Measurements from ENCODE around the gene PKNOX2.

PKNOX2 gene

DNA sequence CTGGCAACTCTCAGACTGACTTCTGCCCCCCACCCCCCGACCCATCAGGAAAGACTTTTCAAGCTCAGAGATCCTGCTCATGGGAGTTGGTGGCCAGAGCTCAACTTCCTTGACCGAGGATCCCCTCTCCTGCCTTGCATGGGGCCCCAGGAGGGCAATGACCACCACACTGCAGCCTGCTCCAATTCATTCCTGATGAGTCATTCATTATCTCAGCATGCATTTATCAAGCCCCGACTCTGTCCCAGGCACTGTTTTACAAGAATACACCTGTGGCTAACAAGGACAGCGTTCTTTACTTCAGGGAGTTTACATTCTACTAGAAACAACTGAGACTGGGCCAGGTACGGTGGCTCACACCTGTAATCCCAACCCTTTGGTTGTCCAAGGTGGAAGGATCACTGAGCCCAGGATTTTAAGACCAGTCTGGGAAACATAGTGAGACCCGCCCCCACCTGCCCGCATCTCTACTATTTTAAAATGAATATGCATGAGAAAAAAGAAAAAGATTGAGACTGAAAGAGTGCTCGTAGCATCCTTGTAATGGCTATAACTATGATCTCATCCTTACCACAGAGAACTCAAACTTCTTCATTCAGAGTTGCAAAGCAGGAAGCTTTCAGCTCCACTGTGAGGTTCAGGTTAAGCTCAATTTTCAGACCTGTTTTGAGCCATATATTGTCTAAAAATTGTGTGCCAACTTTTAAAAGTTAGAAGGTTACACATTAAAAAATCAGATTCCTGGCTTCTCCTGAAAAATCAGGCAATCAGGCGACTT is 271.1 kb downstream of the PKNOX2 start:
- no peak for DNase-seq (ENCODE audit: low spot score in 2 of 2)
- Mint-ChIP-seq H3K4me1 (no peaks in the 10 kb centered on the region), H3K27ac (ENCODE audit: low read depth) (no peak overlapping the region), H3K9me3 (no peaks in the 10 kb centered on the region), H3K36me3 (ENCODE audit: insufficient read depth) (no peaks in the 10 kb centered on the region), H3K4me3 (no peak overlapping the region), H3K27me3 (peaks cover 45% of the 10 kb centered on the region)
- ATAC-seq (replicated peaks; ENCODE audit: extremely low read depth, poor library complexity, severe bottlenecking) = no peak

DNA sequence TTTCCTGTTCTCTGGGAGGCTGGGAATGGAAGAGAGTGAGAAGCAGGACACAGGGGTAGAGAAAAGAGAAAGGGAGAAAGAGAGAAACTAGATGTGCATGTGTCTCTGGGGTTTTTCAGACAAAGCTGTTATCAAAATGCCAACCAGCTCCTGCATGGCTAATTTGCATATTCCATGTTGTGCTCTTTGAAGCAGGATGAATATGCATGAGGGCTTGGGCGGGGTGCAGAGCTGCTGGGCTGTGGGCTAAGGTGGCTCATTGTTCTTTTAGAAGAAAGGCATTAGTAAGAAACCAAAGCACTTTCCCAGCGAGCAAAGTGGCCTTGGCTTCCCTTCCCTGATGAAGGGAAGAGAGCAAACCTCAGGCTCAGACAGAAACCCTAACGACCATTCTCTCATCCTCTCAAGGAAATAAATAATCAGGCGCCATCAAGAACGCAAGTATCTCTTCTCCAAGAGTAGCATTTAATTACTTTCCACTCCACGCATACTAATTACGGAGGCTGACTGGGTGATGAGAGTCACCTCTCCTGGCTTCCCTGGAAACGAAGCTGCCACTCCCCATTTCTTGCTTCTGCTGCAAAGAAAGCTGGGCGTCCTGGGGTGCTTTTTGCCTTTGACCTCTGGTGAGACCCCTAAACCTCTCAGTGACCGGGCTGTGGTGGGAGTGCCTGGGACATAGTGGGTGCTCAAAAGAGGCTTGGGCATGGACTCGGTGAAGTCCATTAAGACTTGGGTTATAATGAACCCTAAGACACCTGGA is 277.3 kb downstream of the PKNOX2 start:
- H3K36me3 Mint-ChIP-seq (ENCODE audit: insufficient read depth) = no peaks in the 10 kb centered on the region
- no peak overlapping the region for H3K27ac Mint-ChIP-seq (ENCODE audit: low read depth)
- no peak for ATAC-seq (replicated peaks; ENCODE audit: extremely low read depth, poor library complexity, severe bottlenecking)
- peaks cover 63% of the 10 kb centered on the region for H3K27me3 Mint-ChIP-seq
- H3K9me3 Mint-ChIP-seq = no peaks in the 10 kb centered on the region
- H3K4me3 Mint-ChIP-seq = no peak overlapping the region
- no peaks in the 10 kb centered on the region for H3K4me1 Mint-ChIP-seq
- DNase-seq (ENCODE audit: low spot score in 2 of 2) = no peak

DNA sequence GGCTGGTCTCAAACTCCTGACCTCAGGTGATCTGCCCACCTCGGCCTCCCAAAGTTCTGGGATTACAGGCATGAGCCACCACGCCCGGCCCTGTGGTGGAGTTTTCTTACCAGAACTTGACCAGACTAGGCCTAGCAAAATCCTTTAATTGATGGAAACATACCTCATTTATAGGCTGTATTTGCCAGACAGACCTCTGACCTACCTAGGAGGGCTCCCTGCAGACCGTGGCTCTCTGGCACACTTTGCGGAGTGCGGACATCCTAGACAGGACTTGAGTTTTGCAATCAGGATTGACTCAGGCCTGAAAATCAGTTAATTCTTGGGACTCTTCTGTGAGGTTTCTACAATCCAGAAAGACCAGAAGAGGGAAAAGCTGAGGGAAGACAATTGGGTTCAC is 278.4 kb downstream of the PKNOX2 start:
- peaks cover 1% of the 10 kb centered on the region for H3K36me3 Mint-ChIP-seq (ENCODE audit: insufficient read depth)
- DNase-seq (ENCODE audit: low spot score in 2 of 2) (no peak), ATAC-seq (replicated peaks; ENCODE audit: extremely low read depth, poor library complexity, severe bottlenecking) (no peak)
- peaks cover 56% of the 10 kb centered on the region for H3K27me3 Mint-ChIP-seq
- no peak overlapping the region for H3K27ac Mint-ChIP-seq (ENCODE audit: low read depth)
- no peaks in the 10 kb centered on the region for H3K4me1 Mint-ChIP-seq
- no peaks in the 10 kb centered on the region for H3K9me3 Mint-ChIP-seq
- no peak overlapping the region for H3K4me3 Mint-ChIP-seq

DNA sequence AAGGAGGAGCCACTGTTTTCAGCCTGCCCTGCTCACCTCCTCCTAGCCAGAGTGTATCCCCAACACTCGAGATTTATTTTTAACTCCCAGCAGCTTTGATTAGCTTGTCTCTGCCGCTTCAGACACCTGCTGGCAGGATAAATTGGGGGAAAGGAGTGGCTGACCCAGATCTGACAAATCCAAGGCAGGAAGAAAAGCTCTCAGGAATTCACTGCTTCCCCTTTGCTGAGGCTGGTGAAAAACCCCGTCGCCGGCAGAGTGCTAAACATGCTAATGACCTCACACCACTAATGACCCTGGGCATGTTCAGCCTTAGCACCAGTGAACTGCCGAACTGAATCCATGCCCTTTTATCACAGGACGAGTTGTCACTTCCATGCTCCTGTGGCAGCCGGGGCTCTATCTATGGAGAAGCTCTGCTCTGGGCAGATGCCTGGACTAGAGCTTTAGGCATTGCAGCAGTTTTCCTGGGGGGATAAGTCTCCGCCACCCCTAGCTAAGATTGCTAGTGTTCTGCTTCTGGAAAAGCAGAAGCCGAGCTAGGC is 279.3 kb downstream of the PKNOX2 start:
- Mint-ChIP-seq H3K4me1 (no peaks in the 10 kb centered on the region), H3K36me3 (ENCODE audit: insufficient read depth) (peaks cover 1% of the 10 kb centered on the region), H3K27ac (ENCODE audit: low read depth) (no peak overlapping the region), H3K27me3 (peaks cover 47% of the 10 kb centered on the region), H3K4me3 (no peak overlapping the region), H3K9me3 (no peaks in the 10 kb centered on the region)
- DNase-seq (ENCODE audit: low spot score in 2 of 2) (no peak), ATAC-seq (replicated peaks; ENCODE audit: extremely low read depth, poor library complexity, severe bottlenecking) (no peak)

DNA sequence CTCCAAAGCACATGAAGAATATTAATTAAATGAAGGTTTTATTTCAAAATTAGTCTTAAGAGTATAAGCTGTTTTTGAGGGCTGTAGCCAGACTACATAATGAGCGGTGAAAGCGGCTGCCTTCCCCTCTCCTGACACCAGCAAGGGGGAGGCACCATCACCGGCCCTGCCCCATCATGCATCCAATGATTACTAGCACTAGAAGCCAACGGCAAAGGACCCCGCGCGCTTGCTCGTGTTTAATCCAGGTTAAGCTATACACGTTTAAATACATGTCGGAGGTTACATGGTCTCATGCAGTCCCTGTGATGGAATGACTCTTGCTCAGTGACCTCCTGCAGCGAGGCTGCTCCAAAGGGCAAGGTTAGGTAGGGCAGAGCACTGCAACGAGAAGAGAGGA is 281.2 kb downstream of the PKNOX2 start:
- Mint-ChIP-seq H3K27ac (ENCODE audit: low read depth) (no peak overlapping the region), H3K9me3 (no peaks in the 10 kb centered on the region), H3K27me3 (peaks cover 34% of the 10 kb centered on the region), H3K36me3 (ENCODE audit: insufficient read depth) (peaks cover 1% of the 10 kb centered on the region), H3K4me3 (no peak overlapping the region), H3K4me1 (no peaks in the 10 kb centered on the region)
- DNase-seq (ENCODE audit: low spot score in 2 of 2) (no peak), ATAC-seq (replicated peaks; ENCODE audit: extremely low read depth, poor library complexity, severe bottlenecking) (no peak)

DNA sequence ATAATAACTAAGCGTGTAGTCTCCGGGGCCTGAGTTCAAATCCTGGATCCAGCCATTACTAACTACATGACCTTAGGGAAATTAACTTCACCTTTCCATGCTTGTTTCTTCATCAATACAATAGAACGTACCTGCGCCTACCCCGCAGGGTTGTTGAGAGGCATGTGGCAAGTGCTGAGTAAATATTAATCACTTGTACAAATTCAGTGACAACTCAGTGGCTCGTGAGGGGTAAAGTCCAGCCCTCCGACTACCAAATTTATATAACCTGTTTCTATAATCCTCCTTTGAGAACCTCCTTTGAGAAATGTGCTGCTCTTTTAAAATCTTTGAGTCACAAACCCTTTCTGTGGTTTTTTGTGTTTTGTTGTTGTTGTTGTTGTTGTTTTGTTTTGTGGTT is 281.7 kb downstream of the PKNOX2 start:
- Mint-ChIP-seq H3K4me3 (no peak overlapping the region), H3K27me3 (peaks cover 28% of the 10 kb centered on the region), H3K36me3 (ENCODE audit: insufficient read depth) (peaks cover 1% of the 10 kb centered on the region), H3K27ac (ENCODE audit: low read depth) (no peak overlapping the region), H3K9me3 (no peaks in the 10 kb centered on the region), H3K4me1 (no peaks in the 10 kb centered on the region)
- DNase-seq (ENCODE audit: low spot score in 2 of 2) (no peak), ATAC-seq (replicated peaks; ENCODE audit: extremely low read depth, poor library complexity, severe bottlenecking) (no peak)

DNA sequence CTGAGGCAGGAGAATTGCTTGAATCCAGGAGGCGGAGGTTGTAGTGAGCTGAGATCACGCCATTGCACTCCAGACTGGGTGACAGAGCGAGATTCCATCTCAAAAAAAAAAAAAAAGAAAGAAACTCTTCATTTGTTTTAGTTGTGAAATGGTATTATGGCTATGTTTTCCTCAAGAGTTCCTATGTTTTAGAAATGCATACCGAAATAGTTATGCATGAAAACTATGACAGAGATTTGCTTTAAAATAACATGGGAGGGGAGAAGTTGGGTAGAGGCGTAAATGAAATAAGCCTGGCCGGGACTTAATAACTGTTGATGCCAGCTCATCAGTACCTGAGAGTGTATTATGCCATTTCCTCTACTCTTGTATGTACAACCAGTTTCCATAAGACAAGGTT is 283.2 kb downstream of the PKNOX2 start:
- no peaks in the 10 kb centered on the region for H3K9me3 Mint-ChIP-seq
- DNase-seq (ENCODE audit: low spot score in 2 of 2) (no peak), ATAC-seq (replicated peaks; ENCODE audit: extremely low read depth, poor library complexity, severe bottlenecking) (no peak)
- H3K27me3 Mint-ChIP-seq = peaks cover 18% of the 10 kb centered on the region
- peaks cover 3% of the 10 kb centered on the region for H3K36me3 Mint-ChIP-seq (ENCODE audit: insufficient read depth)
- no peak overlapping the region for H3K4me3 Mint-ChIP-seq
- no peak overlapping the region for H3K27ac Mint-ChIP-seq (ENCODE audit: low read depth)
- H3K4me1 Mint-ChIP-seq = peaks cover 6% of the 10 kb centered on the region

DNA sequence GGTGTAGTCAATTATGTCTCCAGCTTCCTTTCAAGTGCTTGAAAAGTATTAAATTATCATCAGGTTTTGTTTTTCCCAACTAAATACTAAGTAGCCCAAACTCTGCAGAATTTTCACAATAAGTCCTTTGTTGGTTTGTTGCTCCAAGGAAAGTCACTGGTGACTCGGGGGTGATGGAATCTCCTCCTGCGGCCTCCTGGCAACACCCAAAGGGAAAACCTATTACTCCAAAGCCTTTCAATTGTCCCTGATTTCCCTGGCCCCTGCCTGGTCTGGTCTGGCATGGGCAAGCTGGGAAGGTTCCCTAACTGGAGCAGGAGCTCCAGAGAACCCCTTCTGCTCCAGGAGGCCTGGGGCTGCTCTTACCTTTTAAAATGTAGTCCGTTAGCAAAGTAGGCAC is 283.6 kb downstream of the PKNOX2 start:
- DNase-seq (ENCODE audit: low spot score in 2 of 2) = no peak
- Mint-ChIP-seq H3K27ac (ENCODE audit: low read depth) (no peak overlapping the region), H3K27me3 (peaks cover 18% of the 10 kb centered on the region), H3K36me3 (ENCODE audit: insufficient read depth) (peaks cover 3% of the 10 kb centered on the region), H3K4me3 (no peak overlapping the region), H3K4me1 (peaks cover 6% of the 10 kb centered on the region), H3K9me3 (no peaks in the 10 kb centered on the region)
- no peak for ATAC-seq (replicated peaks; ENCODE audit: extremely low read depth, poor library complexity, severe bottlenecking)

DNA sequence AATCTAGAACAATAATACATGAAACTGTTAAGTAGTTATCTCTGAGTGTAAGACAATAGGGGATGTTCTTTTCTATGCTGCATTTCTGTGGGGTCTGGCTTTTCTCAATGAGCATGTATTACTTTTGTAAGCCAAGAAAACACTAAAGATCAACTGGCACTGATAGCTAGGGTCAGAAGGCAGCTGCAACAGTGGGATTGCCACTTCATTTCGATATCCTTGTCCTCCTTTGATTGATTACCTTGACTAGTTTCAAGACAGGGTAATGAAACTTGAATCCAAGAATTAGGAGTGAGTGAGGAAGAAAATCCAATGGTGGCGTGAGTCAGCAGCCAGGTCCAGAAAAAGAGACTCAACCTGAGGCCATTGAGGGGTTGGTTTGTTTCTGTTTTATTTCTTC is 285.0 kb downstream of the PKNOX2 start:
- Mint-ChIP-seq H3K27me3 (peaks cover 16% of the 10 kb centered on the region), H3K4me1 (peaks cover 6% of the 10 kb centered on the region), H3K36me3 (ENCODE audit: insufficient read depth) (peaks cover 3% of the 10 kb centered on the region), H3K9me3 (no peaks in the 10 kb centered on the region), H3K27ac (ENCODE audit: low read depth) (no peak overlapping the region), H3K4me3 (no peak overlapping the region)
- ATAC-seq (replicated peaks; ENCODE audit: extremely low read depth, poor library complexity, severe bottlenecking) (no peak), DNase-seq (ENCODE audit: low spot score in 2 of 2) (no peak)

DNA sequence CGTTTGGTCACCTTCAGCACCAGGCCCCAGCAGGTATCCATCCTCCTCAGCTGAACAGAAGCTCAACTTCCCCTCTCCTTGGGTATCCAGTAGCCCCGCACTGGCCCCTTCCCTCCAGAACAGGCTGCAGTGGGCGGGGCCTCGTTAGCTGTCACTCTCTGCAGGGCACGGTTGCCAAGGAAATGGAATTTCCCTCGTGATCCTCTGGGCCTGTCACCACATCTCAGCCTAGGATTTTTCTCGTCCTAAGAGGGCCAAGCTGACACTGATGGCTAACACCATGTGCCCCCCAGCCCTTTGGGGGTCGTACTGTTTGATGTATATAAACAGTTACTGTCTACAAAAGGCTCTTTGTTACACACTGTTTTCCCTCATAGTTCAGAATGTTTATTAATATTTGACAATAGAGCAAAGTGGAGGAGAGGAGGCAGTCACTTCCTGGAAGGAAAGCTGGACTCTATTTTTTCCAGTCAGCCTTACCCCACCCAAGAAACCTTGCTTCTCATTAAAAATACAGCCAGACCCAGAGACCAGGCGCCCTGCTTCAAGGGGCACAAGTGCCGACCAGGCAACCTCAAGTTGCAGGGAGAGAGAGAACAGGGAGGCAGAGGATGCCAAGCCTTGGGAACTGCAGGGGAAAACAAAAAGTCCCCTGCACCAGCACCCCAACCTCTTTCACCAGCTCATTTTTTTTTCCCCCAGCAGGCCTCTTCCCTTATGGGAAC is 287.0 kb downstream of the PKNOX2 start:
- Mint-ChIP-seq H3K9me3 (no peaks in the 10 kb centered on the region), H3K27ac (ENCODE audit: low read depth) (no peak overlapping the region), H3K27me3 (no peaks in the 10 kb centered on the region), H3K36me3 (ENCODE audit: insufficient read depth) (peaks cover 3% of the 10 kb centered on the region), H3K4me3 (no peak overlapping the region), H3K4me1 (peaks cover 6% of the 10 kb centered on the region)
- DNase-seq (ENCODE audit: low spot score in 2 of 2) = no peak
- ATAC-seq (replicated peaks; ENCODE audit: extremely low read depth, poor library complexity, severe bottlenecking) = no peak

DNA sequence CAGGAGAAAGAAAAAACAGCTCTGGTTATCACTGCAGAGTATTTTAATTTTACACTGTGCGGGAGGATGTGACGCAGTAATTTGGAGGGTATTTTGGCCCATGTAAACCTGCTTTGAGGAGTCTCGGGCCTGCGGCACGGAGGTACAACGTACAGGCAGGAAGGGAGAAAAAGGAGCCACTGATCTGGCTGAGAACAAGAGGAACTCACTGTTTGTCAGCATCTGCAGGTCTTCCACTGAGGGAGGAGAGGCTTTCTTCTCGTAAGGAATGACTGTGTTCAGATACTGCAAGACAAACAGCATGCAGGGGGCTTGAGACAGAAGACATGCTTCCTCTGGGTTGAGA is 287.5 kb downstream of the PKNOX2 start:
- no peak overlapping the region for H3K4me3 Mint-ChIP-seq
- H3K9me3 Mint-ChIP-seq = no peaks in the 10 kb centered on the region
- H3K36me3 Mint-ChIP-seq (ENCODE audit: insufficient read depth) = peaks cover 2% of the 10 kb centered on the region
- no peaks in the 10 kb centered on the region for H3K27me3 Mint-ChIP-seq
- no peak for ATAC-seq (replicated peaks; ENCODE audit: extremely low read depth, poor library complexity, severe bottlenecking)
- H3K27ac Mint-ChIP-seq (ENCODE audit: low read depth) = no peak overlapping the region
- DNase-seq (ENCODE audit: low spot score in 2 of 2) = no peak
- peaks cover 6% of the 10 kb centered on the region for H3K4me1 Mint-ChIP-seq

DNA sequence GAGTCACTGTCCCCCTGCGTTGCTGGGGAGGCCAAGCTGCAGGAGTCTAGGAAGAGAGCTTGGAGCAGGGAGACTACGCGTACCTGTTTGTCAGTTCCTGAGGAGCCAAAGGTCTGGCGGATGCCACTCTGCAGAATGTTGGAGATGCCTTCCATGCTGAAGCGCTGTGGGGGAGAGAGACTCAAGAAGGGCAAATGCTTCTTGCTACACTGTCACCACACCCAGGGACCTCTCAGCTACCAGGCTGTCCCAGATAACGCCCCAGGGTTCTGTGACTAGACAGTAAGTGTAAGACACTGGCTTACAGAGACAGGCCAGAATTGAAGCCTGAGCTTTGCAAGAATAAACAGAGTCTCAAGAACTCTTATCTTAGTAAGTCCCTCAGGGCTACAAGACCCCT is 289.5 kb downstream of the PKNOX2 start:
- H3K27me3 Mint-ChIP-seq = no peaks in the 10 kb centered on the region
- peaks cover 1% of the 10 kb centered on the region for H3K36me3 Mint-ChIP-seq (ENCODE audit: insufficient read depth)
- H3K4me3 Mint-ChIP-seq = no peak overlapping the region
- H3K27ac Mint-ChIP-seq (ENCODE audit: low read depth) = no peak overlapping the region
- ATAC-seq (replicated peaks; ENCODE audit: extremely low read depth, poor library complexity, severe bottlenecking) = no peak
- no peak for DNase-seq (ENCODE audit: low spot score in 2 of 2)
- H3K4me1 Mint-ChIP-seq = peaks cover 6% of the 10 kb centered on the region
- H3K9me3 Mint-ChIP-seq = no peaks in the 10 kb centered on the region
